HG02759 (cell line): Measurements from ENCODE around the gene LY6G5C.
"Not testable (repeated sequence)": the region's sequence is repeated elsewhere in the genome, so short reads cannot be mapped to it uniquely, and the experiment has no call there.

Source experiments
- ATAC-seq: cut with Tn5 transposase; IDR thresholded peaks from one replicate; pipeline ENCODE4 v1.9.1; 2021; ENCODE audit warnings: mild to moderate bottlenecking, moderate library complexity; ENCODE audit not compliant: unreplicated experiment

LY6G5C gene

DNA sequence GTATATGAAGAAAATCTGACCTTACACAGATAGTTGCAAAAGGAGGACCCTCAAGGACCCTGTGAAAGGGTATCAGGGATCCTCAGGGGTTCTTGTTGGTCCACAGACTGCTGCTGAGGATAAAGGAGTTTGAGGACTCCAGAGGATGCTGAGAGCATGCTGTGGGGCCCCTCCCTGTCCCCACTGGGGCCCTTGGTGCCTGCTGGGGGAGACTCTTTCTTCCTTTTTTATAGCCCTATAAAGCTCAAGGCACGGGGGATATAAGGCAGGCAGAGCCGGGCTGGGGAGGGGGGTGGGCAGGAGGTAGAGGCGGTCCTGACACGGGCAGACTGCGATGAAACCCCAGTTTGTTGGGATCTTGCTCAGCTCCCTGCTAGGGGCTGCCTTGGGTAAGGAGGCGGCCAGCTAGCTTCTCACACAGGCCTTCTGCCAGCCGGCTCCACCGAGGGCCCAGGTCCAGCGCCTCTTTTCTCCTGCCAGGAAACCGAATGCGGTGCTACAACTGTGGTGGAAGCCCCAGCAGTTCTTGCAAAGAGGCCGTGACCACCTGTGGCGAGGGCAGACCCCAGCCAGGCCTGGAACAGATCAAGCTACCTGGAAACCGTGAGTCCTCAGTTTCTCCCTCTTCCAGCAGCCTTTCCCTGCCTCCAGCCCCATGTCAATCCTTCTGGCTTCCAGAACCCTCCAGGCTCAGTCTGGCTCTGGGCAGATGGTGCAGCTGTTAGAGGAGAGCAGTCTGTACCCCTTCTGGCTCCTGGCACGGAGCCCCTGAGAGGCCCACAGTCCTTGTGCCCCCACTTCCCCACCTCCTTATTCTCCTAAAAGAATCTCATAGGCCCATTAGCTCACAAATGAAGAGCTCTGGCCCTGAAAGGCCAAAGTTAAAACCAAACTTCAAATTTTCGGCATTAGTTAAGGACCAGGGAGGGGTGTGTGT is 34.4 kb upstream of the LY6G5C start, which contains the start of gene LY6G6D:
Gene LY6G6D (plus strand): TSS at position 327 of the 937 bp plus-strand sequence. CDS start 8 bp downstream, at position 335.
- no peak for ATAC-seq

DNA sequence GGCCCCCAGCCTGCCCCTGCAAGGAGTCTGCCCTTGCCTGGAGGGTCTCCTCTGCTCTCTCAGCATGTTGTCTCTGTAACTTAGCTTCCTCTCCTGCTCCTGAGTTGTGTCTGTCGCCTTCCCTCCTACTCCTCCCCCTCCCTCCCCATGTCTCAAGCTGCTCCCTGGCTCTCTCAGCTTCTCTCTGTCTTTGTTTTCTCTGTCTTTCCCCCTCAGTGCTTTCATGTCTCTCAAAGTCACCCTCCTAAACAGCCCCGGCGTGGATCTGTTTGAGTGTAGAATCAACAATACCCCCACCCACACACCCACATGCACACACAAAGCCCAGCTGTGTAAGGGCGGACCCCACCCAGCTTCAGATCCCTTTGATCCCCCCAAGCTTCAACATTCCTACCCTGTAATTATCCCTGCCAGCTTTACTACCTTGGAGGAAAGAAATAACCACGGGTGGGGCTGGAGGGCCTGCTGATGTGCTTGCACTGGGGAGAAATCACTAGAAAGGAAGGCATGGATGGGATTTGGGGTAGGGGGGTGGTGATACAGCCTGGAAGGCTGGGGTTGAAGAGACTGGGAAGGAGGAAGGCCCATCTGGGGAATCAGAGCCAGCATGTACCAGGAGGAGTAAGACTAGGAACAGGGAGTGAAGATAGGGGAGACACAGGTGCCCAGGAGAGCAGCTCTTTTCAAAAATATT is 33.3 kb upstream of the LY6G5C start:
- no peak for ATAC-seq

DNA sequence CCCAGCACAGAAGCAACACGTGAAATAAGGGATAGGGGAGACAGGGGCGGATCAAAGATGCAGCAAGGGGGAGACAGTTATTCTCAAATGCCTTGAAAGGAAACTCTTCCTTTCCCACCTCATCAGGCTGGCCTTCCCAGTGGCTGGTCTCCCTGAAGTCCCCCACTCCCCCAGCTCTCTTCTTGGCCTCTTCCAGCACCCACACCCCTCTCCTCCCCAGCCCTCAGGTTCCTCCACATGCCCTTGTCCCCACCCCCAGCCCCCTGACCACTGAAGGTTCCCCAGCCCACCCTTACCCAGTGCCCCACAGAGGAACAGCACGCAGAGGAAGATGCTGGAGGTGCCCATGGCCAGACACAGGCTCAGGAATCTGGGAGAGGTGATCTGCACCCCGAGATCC is 32.6 kb upstream of the LY6G5C start:
- ATAC-seq: no peak

DNA sequence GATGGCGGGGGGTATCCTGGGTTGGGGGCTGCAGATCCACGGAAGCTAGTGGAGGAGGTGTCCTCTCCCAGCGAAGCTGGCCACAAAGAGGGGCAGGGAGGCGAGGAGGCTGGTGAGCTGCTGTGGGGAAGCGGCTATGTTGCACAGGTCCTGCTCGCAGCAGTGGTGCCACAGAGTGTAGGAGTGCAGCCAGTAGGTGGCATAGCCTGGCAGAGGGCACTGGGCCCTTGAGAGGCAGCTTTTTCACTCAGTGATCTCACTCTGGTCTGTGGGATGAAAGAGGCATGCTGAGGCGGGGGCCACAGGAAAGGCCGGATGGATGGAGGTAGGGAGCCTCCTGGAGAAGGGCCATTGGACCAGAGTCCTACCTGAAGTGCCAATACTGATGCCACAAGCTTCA is 31.4 kb upstream of the LY6G5C start:
- no peak for ATAC-seq

DNA sequence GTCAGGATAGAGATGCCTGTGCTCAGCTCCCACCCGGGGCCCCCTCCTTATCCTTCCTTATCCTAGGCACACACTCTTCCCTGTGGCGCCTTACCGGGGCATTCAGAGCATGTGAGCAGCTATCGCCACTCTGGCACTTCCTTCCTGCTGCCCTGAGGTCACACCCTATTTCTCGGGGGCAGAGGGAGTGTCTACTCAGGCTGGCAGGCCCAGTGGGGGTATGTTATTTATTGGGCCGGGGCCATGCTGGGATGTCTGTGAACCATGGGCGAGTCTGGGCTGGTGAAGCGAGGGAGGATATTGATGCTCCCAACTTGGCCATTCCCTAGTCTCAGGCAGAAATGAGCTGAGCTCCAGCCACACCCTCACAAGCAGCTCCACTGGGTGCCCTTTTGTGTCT is 30.4 kb upstream of the LY6G5C start:
- no peak for ATAC-seq

DNA sequence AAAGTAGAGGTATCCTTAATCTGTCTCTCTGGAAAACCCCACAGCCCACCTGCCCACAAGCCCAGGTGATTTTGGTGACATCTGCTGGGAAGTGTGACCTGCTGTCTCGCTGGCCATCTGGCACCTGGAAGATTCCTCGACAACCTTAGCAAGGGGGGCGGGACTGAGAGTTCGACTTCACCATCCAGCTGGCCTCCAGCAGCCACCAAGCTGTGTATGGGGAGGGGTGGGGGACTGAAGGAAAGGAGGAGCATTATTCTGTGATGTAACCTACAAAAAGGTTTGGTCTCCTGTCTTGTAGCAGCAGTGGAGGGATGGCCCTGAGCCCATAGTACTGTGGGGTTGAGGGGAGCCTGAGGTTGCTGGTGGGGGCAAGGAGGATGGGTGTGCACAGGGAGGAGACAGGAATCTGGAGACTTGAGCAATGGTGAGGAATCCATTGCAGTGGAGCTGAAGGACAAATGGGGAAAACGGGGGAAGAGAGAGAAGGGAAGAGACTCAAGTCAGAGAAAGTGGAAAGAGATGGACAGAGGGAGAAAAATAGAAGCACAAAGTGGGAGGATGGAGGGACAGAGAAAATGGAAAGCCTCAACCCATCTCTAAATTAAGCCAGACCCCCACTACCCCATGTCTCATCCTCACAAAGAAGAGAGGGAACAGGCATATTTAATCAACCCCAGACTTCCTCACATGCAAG is 29.8 kb upstream of the LY6G5C start:
- no peak for ATAC-seq

DNA sequence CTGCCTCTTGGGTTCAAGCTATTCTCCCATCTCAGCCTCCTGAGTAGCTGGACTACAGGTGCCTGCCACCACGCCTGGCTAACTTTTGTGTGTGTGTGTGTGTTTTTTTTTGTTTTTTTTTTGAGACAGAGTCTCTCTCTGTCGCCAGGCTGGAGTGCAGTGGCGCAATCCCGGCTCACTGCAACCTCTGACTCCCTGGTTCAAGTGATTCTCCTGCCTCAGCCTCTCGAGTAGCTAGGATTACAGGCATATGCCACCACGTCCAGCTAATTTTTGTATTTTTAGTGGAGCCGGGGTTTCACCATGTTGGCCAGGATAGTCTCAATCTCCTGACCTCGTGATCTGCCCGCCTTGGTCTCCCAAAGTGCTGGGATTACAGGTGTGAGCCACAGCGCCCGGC is 28.3 kb upstream of the LY6G5C start:
- ATAC-seq: not testable (repeated sequence)

DNA sequence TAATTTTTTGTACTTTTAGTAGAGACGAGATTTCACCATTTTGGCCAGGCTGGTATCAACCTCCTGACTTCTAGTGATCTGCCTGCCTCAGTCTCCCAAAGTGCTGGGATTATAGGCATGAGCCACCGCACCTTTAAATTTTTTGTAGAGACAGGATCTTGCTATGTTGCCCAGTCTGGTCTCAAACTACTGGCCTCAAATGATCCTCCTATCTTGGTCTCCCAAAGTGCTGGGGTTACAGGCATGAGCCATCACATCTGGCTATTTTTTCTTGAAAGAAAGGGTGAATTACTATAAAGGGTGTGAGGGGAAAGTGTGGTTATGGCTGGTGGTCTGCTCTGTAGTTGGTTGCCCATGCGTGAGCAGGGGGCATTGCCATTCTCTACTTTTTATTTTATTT is 27.4 kb upstream of the LY6G5C start:
- no peak for ATAC-seq

DNA sequence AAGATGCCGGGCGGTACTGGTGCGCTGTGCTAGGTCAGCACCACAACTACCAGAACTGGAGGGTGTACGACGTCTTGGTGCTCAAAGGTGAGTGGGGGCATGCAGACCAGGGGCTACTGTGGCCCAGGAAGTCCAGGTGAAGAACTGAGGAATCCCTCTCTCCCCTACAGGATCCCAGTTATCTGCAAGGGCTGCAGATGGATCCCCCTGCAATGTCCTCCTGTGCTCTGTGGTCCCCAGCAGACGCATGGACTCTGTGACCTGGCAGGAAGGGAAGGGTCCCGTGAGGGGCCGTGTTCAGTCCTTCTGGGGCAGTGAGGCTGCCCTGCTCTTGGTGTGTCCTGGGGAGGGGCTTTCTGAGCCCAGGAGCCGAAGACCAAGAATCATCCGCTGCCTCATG is 26.8 kb upstream of the LY6G5C start:
- no peak for ATAC-seq

DNA sequence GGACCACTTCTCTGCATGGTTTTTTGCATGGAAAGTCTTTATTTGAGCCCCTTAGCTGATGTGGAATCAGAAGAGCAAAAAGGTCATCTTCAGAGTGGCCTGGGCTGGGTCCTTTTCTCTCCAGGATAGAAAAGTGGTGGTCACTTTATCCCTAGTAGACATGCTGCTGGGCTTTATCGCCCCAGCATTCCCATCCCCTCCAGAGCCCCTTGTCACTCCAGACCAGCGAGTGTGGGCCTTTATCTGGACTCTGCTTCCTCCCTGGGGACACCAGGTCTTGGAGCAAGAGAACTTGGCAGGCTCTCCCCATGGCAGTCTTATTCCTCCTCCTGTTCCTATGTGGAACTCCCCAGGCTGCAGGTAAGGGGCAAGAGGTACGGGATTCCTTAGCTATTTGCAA is 25.7 kb upstream of the LY6G5C start, which contains the start of gene LY6G6F:
Gene LY6G6F (plus strand): TSS at position 268 of the 400 bp plus-strand sequence. CDS start 41 bp downstream, at position 309.
- no peak for ATAC-seq

DNA sequence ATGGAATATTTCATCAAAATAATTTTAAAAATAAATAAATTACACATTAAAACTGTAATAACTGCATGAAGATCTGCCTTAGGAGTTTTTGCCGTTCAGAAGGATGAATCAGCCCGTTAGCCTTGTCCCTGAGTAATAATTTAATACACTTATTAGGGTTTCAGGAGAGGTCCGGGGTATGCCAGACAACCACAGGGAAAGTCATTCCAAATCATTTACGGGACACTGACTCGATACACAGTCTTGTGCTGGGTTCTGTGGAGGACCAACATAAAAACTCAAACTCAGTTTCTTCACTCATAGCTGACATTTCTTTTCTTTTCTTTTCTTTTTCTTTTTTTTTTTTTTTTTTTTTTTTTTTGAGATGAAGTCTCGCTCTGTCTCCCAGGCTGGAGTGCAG is 25.1 kb upstream of the LY6G5C start:
- no peak for ATAC-seq

DNA sequence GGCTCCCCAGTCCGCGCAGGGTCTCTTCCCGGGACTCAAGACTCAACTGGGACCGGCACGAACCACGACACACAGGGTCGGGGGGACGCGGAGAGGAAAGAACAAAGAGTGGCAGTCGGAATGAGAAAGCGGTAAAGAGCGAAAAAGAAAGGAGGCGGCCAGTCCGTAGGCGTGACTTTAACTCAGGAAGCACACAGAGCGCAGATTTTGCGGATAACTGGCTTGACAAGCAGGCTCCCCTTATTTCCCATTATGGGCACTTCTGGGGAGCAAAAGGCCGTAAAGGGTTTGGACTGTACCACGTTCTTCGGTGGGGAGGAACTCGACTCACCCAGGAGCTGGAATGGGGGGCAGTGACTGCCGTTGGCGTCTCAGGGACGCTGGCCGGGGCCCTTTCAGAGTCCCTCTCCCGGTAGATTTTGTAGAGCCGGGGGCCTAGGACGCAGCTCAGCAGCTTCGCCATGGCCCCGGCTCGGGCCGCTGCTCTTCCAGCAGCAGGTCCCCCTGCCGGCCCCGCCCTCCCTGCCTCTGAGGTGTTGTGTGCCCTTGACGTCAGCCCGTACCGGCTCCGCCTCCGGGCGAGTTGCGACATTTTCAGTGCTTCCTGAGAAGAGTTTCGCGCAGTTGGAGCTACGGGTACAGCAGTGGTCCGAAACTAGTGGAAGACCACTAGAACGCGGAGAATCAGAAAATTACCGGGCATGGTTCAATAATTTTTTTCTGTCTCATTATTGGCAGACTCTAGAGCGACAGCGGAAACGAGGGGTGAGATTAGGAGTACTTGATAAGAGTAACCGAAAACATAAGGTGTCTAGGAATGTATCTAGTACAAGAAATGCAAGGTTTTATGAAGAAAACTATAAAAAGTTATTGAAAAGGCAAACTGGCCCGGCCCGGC is 22.2 kb upstream of the LY6G5C start, which contains the start of gene ABHD16A:
Gene ABHD16A (minus strand): TSS at position 506 of the 898 bp plus-strand sequence. CDS start 43 bp downstream, at position 463.
- ATAC-seq: peak; percentile 93

DNA sequence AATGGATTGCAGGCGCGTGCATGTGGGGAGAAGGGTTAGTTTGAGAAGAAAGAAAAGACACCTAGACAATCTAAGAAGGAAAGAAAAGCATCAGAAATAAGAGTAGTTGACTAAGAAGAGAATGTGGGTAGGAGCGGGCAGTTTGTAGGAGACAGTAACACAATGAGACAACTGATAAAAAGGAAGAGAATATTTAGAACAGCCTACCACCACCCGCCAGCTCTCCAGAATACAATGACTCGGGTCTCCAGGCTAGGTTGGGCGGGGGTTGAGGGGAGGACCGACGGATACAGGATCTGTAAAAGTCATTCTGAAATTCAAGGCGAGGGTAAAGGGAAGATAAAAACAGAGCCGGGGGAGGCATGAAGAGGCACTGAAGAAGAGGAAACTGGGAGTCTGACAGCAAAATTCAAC is 21.5 kb upstream of the LY6G5C start:
- ATAC-seq: no peak

DNA sequence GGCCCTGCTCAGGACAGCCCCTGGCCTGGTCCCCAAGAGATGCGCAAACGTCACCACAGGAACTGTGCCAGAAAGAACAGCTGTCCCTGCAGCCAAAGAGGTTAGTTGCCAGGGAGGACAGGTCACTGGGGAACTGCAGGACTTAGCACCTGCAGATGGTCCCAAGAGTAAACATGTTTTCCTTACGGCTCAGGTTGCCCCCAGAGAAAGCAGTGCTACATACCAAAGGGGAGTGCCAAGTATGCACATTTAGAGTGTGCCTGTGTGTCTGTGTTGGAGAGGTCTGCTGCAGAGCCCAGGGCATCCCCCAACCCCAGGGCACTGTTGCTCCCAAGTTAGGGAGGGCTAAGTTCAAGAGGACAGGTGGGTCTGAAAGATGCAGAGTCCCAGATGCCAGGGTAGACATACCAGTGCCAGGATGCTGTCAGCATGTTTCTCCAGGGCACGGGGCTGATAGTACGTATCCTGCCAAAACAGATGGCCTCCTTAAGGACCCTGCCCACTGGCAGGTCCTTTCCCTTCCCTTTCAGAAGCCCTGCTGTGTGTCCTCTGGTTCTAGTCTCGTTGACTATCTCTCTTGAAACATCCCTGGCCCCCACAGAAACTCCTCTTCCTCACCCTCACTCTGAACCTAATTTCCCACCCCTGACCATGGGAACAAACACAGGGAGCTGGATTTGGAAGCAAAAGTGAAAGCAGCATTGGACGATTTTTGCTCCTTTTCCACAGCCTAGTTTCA is 21.0 kb upstream of the LY6G5C start:
- no peak for ATAC-seq

DNA sequence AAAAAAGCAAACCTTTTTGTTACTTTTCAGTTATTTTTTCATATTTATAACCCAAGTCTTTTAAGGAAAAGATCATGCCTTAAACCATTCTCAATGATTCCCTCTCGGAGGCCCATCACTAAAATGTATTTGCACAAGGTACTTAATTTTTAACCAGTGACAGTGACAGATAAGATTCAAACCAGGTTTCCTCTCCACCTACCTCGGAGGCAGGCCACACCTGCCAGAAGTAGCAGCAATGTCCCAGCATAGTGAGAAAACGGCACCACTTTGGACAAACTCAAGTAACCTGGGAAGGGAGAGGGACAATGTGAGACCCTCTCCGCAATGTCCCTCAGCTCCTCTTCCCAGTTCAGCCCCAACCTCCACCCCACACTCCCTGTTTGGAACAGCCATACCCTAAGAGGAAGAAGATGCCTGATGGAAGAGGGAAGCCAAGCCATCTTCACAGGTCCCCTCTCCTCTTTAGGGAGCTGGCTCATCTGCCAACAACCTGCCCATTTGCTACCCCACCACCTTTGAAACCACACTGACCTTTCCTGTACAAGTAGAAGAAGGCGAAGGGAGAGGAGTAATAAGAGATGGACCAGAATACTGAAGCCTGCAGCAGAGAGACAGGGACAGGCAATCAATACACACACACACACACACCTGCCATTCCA is 20.0 kb upstream of the LY6G5C start:
- no peak for ATAC-seq

DNA sequence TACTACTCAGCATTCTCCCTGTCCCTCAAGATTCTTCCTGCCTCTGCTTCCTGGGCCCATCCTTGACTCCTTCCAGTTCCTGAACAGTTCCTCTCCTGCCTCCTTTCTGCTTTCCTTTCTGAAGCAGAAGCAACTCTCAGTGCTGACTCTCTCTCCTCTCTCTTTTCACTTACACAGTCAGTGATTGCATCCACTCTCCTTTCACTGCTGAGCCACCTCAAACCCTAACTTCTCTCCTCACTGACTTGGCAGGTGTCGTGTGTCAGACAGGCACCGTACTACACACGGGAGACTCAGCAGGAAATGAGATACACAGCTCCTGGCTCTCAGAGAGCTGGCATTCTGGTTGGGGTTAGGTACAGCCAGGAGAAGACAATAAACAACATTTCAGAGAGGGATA is 16.7 kb upstream of the LY6G5C start:
- ATAC-seq: no peak

DNA sequence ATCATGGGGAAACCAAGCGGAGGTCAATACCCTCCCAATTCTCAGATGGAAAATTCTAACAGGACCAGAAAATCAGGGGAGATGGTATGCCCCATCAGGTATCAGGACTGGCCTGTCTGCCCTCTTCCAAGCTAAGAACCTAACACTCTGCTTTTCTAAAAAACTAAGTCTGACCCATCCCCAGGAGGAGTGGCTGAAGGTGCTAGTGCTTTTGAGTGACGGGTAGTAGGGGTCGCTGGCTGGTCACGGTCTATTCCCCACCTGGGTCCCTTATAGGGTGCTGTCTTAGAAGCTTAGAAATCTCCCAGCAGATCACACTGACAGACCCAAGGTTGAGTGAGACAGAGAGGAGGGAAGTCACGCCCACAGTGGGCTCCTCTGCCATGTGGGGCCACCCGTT is 12.7 kb upstream of the LY6G5C start:
- ATAC-seq: no peak

DNA sequence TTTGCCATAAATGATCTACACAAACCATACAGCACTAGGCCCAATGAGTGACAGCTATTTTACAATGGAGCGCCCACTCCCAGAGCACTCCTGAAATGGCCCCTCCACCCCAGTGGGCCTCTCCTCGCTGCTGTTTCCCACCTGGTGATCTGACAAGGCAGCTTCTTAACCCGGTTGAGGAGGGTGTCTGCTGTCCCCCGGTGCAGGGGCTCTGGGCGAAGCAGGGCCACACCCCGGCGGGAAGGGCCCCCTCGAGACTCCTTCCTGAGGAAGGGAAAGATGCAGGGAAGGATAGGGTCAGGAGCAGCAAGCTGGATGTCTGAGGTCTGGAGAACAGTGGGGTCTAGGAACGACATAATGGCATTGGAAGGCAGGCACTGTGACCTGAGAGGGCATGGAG is 12.0 kb upstream of the LY6G5C start:
- ATAC-seq: no peak

DNA sequence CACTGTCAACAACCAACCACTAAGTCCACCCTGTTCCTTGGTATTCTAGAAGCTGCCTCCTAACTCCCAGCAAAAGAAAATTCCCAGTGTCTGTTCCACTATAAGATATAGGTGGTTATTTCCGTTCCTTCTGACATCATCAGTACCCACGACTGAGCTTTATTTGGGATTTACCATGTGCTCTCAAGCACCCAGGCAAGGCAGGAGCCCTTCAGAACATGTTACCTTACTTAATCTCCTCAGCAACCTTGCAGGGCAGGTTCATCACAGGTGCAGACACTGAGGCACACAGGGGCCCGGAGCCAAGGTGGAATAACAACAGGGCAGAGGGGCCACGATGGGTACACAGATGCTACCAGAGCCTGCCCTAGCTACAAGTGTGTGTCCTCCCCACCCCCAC is 11.5 kb upstream of the LY6G5C start:
- ATAC-seq: no peak
